GM18861 (cell line): ENCODE results near the gene HMGXB3.
"Not testable (repeated sequence)": the region's sequence is repeated elsewhere in the genome, so short reads cannot be mapped to it uniquely, and the experiment has no call there.

Source experiments
- ATAC-seq: cut with Tn5 transposase; IDR thresholded peaks from one replicate; pipeline ENCODE4 v1.9.1; 2021; ENCODE audit not compliant: unreplicated experiment

Gene HMGXB3

DNA sequence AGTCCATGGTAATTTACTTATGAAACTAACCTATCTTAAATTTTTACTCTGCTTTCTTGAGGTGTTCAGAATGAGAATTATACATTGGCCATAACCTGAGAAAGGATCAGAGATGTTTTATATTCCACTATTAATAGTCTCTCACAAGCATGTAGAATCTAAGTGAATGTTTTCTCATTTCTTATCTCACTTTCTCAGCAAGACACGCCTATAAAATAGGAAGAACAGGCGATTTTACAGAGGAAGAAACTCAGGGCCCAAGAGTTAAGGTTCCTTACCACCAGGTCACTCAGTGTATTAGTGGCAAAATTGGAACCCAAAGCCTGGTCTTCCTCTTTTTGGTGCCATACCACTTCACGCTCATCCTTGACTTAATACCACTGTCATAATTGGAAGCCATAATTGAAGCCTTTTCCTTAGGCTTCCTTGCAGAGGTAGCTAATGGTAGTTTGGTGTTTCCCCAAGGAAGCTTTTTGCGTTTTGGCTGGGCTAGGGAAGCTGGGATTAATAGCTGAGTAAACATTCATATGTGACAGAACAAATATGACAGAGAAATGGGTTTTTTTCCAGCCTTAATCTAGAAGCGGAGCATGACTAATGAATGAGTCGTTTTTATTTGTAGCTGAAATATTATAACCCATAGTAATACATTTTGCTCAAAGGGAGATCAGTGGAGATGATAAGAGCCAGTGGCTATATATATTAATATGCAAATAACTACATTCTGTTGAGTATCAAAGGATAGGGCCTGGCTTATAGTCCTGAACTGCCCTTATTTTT lies 16.9 kb downstream of the HMGXB3 start:
- ATAC-seq = no peak

GRCh38 chr5:150020249-150020648 lies 19.7 kb downstream of the HMGXB3 start:
- no peak for ATAC-seq

DNA sequence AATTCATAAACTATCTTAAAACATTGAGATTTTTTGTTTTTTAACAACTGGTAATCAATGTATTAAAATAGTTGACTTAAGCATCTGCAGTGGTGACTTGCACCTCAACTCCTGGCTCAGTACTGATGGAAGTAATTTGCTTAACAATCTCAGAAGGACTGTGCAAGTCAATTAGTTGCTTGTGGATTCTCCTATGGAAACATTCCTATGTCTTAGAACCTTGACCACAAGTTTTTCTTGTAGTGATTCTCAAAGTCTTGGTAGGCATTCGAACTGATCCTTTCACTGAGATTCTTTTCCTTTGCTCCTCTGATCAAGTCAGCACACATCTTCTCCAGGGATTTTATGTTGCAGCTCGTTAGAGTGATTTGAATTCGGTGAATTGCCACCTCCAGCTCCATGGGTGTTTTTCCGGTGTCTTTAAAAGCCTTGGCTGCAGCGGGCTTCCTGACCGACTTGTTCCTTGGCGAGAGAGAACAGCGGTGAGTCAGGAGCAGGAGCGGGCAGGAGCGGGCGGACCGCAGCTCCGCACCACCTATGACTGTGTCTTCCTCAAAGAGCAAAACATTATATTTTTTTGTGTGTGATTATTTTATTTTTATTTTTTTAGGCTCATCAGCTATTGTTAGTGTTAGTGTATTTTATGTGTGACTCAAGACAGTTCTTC lies 21.1 kb downstream of the HMGXB3 start:
- no peak for ATAC-seq

DNA sequence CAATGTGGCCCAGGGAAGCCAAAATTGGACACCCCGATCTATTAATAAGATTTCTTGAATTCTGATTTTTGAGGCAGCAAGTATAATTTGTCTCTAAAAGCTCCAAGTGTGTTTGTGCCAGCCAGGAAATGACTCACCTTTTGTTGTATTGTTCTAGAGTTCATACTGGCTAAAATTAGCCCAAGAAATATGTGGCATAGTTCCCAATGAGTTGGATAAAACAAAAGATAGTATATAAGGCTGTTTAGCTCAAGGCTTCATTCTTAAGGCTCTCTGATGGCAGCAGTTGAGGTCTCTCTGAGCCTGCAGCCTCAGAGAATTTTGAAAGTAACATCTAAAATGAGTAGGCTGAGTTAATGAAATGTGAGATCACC lies 21.6 kb downstream of the HMGXB3 start:
- no peak for ATAC-seq

GRCh38 chr5:150022681-150023080 lies 22.1 kb downstream of the HMGXB3 start:
- no peak for ATAC-seq

DNA sequence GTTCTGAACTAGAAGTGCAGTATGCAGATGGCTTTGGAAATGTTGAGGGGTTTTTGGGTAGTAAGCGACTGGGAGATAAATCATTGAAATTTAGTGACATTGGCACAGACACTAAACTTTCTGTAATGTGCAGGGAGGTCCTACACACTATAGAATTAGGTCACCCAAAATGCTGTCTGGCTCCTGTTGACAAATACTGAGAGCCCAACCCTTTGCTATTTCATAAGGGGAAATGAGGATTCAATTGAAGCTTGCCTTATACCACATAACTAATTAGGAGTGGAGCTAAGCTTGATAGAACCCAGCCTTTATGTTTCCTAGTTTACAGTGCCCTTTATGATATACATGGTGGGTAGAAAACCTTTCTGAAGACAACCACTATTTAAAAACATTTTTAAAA lies 22.6 kb downstream of the HMGXB3 start:
- no peak for ATAC-seq

DNA sequence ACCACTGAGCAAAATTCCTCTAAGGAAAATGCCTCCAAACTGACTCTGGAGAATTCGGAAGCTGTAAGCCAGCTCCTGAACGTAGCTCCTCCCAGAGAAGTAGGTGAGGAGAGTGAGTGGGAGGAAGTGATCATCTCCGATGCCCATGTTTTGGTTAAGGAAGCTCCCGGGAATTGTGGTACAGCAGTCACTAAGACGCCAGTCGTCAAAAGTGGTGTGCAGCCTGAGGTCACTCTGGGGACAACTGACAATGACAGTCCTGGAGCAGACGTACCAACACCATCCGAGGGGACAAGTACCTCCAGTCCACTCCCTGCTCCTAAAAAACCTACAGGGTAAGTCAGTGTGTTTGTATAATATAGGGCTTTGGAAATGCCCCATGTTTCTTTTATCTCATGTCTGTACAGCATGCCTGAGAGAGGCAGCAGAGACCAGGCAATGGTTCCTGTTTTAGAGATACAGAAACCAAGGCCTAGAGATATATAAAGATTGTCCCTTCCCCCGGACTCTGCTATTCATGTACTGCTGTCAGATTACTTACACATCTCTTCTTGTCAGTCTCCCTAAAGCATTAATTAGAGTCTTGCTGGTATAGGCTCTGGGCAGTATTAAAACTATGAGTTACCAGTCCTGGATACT lies 23.9 kb downstream of the HMGXB3 start:
- ATAC-seq = no peak

GRCh38 chr5:150026682-150027172 lies 26.2 kb downstream of the HMGXB3 start:
- no peak for ATAC-seq

- not testable (repeated sequence) for ATAC-seq
Observed at GRCh38 chr5:150028047-150028446, 27.5 kb downstream of the HMGXB3 start.

DNA sequence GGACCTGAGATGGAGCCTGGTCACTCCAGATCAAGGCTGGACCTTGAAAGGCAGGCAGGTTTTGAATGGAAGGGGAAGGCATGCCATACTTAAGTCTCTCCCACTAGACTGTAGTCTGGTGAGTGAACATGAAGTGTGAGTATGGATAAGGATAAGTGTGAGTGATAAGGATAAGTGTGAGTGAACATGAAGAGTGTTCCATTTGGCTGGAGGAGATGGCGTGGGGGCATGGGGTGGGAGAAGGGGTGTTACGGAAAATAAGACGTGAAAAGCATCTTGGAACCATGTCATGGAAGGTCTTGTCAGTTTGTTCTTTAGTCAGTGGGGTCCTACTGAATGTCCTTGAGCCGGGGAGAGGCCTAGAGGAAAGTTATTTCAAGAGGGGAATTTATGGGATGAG lies 32.8 kb downstream of the HMGXB3 start:
- ATAC-seq = no peak

GRCh38 chr5:150034662-150035061 lies 34.1 kb downstream of the HMGXB3 start:
- no peak for ATAC-seq

- ATAC-seq = peak; percentile 96
Observed at GRCh38 chr5:150035139-150035895, 34.8 kb downstream of the HMGXB3 start.

GRCh38 chr5:150036513-150036912 lies 36.0 kb downstream of the HMGXB3 start:
- no peak for ATAC-seq

DNA sequence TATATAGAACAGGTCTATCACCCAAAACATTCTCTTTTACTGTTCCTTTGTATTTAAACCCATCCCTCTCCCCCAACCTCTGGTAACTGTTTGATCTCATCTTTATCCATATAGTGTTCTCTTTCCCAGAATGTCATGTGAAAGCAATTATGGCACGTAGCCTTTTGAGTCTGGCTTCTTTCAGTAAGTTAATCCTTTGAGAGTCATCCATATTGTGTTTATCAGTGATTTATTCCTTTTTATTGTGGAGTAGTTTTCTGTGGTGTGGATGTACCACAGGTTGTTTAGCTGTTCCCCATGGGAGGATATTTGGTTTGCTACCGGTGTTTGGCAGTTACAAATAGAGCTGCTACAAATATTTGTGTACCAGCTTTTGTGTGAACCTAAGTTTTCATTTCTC lies 38.0 kb downstream of the HMGXB3 start:
- no peak for ATAC-seq

DNA sequence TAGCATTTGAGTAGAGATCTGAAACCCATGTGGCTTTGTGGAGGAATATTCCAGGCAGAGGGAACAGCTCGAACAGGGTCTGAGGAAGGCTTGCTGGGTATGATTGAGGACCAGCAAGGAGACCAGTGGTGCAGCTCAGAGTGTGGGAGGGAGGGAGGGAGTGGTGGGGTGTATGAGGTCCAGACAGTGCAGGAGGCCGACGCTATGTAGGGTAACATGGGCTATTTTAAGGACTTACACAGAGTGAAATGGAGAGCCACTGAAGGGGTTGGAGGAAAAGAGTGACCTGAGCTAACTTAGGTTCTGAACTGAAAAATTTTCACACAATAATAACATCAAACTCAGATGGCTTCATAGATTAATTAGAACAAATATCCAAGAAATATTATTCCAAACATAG lies 41.9 kb downstream of the HMGXB3 start:
- no peak for ATAC-seq

GRCh38 chr5:150043657-150044328 lies 43.3 kb downstream of the HMGXB3 start:
- no peak for ATAC-seq

DNA sequence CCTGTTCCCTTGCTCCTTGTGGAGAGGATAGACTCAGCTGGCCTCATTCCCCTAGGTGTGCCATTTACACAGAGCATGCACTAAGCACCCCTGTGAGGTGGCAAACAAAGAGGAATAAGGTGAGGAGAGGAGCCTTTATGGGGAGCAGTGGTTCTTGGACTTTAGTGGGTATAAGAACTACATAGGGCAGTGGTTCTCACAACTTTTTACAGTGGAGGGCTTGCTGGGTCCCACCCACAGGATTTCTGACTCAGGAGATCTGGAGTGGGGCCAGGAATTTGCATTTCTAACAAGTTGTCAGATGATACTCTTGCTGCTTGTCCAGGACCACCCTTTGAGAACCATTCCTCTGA lies 43.8 kb downstream of the HMGXB3 start:
- no peak for ATAC-seq

DNA sequence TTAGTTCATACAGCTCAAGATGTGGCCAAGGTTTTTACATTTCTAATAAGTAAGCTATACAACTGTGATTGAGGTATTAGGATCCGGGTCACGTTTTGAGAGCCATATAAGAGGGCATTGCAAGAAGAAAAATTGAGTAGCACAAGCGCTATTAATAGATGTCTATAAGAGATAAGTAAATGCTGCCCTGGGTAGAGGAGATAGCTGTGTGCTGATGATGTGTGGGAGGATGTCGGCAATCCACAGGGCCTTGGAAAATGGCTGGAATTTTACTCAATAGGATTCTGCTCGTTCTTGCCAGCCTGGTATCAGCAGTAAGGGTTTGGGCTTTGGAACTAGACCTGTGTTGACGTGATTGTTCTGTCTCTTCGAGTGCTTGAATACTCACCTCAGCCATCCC lies 44.2 kb downstream of the HMGXB3 start:
- ATAC-seq = no peak

- no peak for ATAC-seq
Observed at GRCh38 chr5:150045549-150045948, 45.0 kb downstream of the HMGXB3 start.

DNA sequence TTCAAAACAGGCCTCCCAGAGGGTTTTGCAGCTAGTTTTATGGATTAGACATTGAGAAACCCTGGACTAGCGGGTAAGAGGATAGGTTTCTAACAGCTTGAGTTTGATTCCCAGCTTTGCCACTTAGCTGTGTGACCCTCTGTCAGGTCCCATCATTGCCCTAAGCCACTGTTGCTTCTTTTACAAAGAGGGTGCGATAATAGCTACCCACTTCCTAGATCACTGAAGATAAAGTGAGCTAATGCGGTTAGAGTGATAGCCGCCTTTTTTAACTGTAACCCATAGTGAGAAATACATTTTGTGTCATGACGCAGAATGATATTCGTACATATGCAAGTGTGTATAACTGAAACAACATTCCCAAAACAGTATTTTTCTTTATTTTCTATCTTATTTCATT lies 45.5 kb downstream of the HMGXB3 start:
- no peak for ATAC-seq
